Stimulated activated CD4-positive, alpha-beta T cell treated with anti-CD3 and anti-CD28 coated beads, Interleukin-12 subunit alpha, Interleukin-12 subunit beta, amount 100 ng/mL, for 24 hours (primary cell): ENCODE results near the gene GPR101.

Experiments
- DNase-seq, 2 experiments: peaks; one replicate each; pipeline ENCODE4 v3.0.0-alpha.2; 2020; ENCODE audit warnings: low read depth in 2 of 2

Gene GPR101

DNA sequence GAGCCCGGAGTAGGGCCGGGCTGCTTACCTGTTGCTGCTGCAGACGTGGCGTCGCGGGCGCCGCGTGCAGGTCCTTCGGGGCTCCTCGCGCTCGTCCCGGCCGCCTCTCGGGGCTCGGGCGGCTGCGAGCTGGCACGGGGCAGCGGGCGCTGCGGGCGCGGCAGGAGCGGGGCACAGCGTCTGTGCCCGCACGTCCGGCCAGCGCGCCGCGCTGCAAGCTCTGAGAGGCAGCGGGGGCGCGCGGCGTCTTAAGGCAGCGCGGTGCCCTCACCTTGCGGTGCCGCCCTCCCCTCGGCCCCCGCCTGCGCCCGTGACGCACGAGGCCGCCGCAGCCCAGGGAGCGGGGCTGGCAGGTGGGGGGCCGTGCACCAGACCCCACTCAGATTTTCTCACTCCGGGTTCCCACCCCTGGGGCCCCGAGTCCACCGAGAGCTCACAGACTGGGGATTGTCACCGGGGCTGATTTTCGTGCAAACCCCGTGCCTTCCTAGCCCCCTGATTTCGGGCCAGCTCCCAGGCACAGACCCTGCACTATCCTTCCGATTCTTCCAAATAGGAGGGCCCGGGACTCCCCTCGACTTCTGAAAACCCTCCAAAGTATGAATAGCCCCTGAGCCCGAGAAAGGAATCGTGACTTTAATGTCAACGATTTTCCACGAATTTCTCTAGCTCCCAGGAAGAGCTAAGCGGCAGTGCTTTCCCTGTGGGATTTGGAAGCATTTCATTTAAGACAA lies at the start of gene GPR101:
TSS of gene GPR101 (minus strand) at position 222 of the 734 bp plus-strand sequence. CDS start 2,321 bp downstream, outside the sequence.
- DNase-seq: no peak

GRCh38 chrX:137081239-137081638 lies 47.4 kb upstream of the GPR101 start:
- DNase-seq: no peak

DNA sequence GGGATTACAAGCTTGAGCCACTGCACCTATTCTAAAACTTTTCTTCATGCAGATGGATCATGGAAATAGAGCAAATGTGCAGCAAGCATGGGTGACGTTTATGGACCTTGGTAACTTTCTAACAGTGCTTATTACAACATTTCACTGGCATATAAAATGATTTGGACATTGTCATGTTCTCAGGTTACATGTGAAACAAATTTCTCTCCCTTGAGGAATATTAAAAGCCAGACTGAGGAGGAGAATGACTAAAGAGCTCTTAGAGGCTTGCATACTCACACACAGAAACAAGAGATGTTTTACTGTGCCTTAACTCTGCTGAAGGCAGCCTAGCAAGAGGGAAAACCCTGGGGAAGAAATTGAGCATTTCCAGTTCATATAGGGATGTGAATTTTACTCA lies 38.6 kb upstream of the GPR101 start:
- DNase-seq: no peak

- DNase-seq: no peak
Observed at GRCh38 chrX:137071596-137071995, 37.8 kb upstream of the GPR101 start.

DNA sequence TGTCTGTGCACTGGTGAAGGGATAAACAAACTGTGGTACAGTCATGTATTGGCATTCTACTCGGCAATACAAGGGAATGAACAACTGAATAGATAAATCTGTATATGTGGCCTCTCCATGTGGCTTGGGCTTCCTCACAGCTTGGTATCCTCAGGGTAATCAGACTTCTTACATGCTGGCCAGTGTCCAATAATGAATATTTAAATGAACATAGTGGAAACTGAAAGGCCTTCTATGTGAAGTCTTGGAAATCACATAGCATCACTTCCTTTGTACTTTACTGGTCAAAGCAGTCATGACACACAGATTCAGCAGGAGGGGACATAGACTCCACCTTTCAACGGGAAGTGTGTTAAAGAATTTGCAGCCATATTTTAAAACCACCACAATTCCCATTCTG lies 33.4 kb upstream of the GPR101 start:
- DNase-seq: no peak

DNA sequence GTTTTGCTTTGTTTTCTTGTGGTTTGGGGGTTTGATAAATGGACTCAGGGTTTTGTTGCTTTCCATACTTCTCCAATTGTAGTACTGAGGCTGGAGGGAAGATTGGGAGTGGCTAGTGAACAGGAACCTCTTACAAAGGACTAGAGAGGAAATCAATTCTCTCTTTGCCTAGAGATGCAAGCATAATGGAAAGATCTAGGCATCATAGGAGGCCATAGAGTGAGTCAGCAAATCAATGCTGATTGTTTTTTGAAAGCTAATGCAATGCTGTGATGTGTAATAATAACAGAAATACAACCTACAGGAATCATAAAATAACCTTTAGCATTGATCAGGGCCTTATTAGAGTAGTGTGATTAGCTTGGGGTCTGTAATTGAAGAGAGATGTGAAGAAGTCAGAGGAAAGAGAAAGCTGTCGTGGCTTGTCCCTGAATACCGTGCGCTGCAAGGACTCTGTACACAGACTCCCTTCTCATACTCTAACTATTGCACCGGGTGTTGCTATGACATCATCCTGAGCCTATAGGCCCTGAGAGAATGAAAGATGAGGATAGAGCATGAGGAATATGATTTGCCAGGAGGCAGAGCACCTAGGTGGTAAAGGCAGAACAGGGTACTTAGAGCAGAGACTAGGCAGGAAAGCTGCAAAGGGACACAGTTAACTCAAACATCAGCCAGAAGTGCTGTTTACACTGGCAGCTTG lies 29.3 kb upstream of the GPR101 start:
- DNase-seq: no peak

DNA sequence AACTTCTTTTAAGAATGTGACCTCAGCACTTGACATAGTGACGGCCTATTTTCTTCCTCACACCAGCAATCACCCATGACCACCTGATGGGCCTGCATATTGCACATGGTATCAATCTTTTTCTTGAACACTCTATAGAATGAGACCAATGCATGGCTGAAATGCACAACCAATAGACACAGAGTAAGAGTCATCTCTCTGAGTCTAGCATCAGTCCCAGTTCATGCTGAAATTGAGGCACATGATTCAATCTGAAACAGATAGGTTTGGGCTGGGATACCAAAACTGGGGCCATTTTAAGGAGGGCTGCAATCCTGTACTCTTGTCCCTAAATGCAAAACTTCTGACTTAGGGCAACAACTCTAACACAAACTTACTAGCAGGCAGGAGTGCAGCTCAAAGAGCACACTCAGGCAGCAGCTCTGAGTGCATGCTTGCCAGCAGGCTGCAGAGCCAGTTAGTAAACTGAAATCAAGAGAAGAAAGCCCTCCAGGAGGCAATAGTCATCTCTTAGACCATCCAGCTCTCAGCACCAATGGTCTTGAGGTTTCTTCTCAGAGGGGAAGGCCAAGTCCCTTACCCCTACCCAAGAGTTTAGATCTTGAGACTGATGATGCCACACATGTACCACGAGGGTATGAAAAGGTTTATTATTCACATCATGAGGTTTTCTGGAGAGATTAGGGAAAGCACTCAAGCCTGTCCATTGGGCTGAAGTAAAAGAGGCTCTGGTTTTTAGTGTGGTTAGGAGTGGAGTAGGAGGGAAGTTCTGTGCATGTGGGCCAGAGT lies 24.7 kb upstream of the GPR101 start:
- DNase-seq: no peak

GRCh38 chrX:137052643-137053235 lies 18.9 kb upstream of the GPR101 start:
- no peak for DNase-seq

DNA sequence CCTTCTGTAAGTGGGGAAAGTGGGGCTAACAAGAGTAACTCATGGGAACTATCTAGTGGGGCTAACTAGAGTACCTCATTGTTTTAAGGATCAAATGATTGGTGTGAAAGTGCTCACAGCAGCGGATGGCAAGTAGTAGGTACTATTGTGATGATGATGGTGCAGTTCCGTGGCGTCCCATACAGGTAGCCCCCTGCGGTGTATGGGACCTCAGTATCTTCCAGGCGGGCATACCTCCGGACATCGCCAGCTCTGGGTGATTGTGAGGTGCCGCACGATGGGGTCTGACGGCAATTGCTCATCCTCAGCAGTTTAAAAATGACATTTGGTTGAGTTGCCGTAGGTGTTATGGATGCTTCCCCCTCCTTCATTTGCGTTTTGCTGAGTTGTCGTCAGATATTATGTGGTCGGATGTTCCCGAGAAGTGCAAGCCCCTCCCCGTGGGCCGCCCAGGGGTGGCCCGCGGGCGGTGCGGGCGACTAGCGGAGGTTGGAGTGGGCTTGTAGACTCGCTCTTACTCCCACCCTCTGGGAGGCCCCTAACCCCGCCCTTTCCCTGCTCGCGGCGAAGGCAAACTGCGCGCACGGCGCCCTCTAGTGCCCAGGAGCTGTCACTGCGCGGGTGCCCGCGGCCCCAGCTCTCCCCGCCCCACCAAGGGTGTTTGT lies 18.3 kb upstream of the GPR101 start:
- DNase-seq: peak; percentile 59 to 70

- no peak for DNase-seq
Observed at GRCh38 chrX:137044893-137045292, 11.1 kb upstream of the GPR101 start.

- DNase-seq: no peak
Observed at GRCh38 chrX:137043736-137044135, 9.9 kb upstream of the GPR101 start.

- DNase-seq: no peak
Observed at GRCh38 chrX:137041329-137041728, 7.5 kb upstream of the GPR101 start.

DNA sequence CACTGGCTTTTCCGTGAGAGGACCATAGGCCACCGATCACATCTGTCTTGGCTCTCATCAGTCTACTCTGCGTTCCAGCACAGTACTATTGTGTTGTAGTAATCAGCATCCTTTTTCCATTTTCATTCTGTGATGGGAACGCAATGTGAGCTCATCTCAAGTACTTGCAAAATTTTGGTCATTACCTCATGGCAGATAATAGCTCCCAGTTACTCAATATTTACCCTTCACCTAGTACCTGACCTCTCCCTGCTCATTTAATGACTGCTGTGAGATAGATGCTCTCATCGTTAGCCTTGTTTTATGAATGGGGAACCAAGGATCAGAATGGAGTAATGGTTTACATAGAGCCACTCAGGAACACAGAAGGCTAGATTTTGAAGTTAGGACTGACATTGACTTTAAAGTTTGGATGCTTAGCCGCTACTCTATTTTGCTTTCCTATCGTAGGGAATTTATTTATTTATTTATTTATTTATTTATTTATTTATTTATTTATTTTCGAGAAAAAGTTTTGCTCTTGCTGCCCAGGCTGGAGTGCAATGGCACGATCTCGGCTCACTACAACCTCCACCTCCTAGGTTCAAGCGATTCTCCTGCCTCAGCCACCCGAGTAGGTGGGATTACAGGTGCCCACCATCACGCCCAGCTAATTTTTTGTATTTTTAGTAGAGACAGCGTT lies 6.5 kb upstream of the GPR101 start:
- no peak for DNase-seq

GRCh38 chrX:137034508-137034872 lies 695 bp upstream of the GPR101 start:
- DNase-seq: no peak

DNA sequence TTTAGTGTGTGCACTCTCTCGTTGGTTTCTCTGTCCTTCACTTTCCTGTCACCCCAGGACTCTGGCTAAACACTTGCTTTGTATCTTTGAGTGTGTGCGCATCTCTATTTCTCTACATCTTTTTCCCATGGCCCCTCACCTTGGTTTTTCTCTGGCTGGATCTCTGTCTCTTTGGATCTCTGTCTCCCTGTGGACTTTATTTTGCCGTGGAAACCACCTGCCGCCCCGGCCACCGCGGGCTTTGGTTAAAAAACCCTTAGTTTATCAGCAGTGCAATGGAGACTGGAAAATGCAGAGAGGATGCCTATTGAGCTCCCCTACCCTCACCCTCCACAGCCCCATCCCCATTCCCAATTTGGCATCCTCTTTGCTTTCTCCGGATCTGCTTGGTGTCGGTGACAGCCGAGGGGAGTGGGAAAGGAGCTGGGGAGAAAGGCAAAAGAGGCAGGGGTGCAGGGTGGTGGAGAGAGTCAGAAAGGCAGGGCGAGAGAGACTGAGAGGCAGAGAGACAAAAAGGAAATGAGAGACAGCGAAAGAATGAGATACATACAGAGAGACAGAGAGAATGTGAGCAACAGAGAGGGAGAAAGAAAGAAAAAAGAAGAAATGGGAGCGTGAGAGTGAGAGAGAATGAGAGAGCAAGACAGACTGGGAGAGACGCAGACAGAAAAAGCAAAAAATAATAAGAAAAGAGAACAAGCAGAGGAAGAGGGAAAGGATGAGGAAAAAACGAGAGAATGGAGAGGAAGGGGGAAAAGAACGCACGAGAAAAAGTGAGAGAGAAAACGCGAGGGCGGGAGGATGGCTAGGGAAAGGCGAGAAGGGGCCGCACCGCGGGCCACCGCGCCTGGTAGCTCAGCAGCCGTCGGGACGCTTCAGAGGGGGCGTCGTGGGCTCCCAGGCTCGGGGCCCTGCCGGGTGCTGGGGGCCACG lies 688 bp downstream of the GPR101 start:
- no peak for DNase-seq

GRCh38 chrX:137032341-137032694 lies 1.5 kb downstream of the GPR101 start:
- no peak for DNase-seq

- no peak for DNase-seq
Observed at GRCh38 chrX:137031517-137032340, 2.1 kb downstream of the GPR101 start.

DNA sequence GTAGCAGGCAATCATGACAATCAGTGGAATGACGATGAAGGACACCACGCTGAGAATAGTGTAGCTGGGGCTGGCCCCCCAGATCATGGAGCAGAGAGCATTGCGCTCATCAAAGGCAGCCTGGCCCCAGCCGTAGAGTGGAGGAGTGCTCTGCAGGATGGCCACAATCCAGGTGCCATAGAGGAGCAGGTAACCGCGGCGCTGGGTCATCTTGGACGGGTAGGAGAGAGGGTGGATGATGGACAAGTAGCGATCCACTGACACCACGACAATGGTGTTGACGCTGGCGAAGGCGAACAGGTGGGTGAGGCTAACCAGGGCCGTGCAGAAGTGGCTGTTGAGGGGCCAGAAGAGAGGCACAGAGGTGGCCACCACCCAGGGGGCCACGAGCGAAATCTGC lies 2.8 kb downstream of the GPR101 start:
- no peak for DNase-seq

DNA sequence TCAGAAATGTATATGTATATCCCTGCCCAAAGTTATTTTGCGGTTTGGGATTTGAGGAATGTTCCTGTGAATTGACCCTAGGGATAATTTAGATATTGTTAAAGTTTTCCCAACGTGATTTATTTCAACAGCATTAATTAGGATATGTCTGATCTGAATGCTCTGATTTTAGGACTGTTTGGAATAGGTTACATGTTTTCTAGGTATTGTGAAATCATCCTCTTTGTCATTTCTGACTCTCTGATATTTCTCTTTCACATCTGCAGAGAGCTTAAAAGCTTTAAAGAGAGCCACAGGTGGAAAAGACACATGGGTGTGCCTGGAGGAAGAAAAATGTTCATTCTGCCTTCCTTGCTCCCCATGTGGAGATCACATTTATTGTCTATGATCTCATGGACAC lies 5.1 kb downstream of the GPR101 start:
- no peak for DNase-seq
